WTC11 (cell line): ENCODE measurements around the gene ARAP2.

Experiments used
- ETV6 ChIP-seq: sonication (generic); formaldehyde crosslinking; IDR thresholded peaks from 2 replicates; pipeline ENCODE4 v1.8.1; 2022; ENCODE audit warnings: mild to moderate bottlenecking, missing genetic modification reagents
- IRF2 ChIP-seq: sonication (generic); formaldehyde crosslinking; IDR thresholded peaks from 2 replicates; pipeline ENCODE4 v1.8.0; 2022; ENCODE audit warnings: low read depth, missing genetic modification reagents, borderline replicate concordance
- JUN ChIP-seq: sonication (generic); formaldehyde crosslinking; IDR thresholded peaks from 2 replicates; pipeline ENCODE4 v1.8.0; 2023; ENCODE audit warnings: mild to moderate bottlenecking, missing genetic modification reagents
- PRDM15 ChIP-seq: sonication (generic); formaldehyde crosslinking; IDR thresholded peaks from 2 replicates; pipeline ENCODE4 v1.8.0; 2022; ENCODE audit warnings: missing genetic modification reagents
- SMAD3 ChIP-seq: sonication (generic); formaldehyde crosslinking; IDR thresholded peaks from 2 replicates; pipeline ENCODE4 v1.8.0; 2022; ENCODE audit warnings: missing genetic modification reagents, mild to moderate bottlenecking, borderline replicate concordance
- TCF7 ChIP-seq: sonication (generic); formaldehyde crosslinking; IDR thresholded peaks from 2 replicates; pipeline ENCODE4 v1.8.0; 2022; ENCODE audit warnings: mild to moderate bottlenecking, low read depth, missing genetic modification reagents, moderate library complexity
- TP53 ChIP-seq: sonication (generic); formaldehyde crosslinking; IDR thresholded peaks from 2 replicates; pipeline ENCODE4 v1.8.1; 2023; ENCODE audit warnings: mild to moderate bottlenecking, missing genetic modification reagents
- USF1 ChIP-seq: sonication (generic); formaldehyde crosslinking; IDR thresholded peaks from 2 replicates; pipeline ENCODE4 v1.8.0; 2022; ENCODE audit warnings: mild to moderate bottlenecking, missing genetic modification reagents
- ZNF263 ChIP-seq: sonication (generic); formaldehyde crosslinking; IDR thresholded peaks from 2 replicates; pipeline ENCODE4 v1.8.1; 2022; ENCODE audit warnings: low read depth, mild to moderate bottlenecking, moderate library complexity, missing genetic modification reagents
- ZNF317 ChIP-seq: sonication (generic); formaldehyde crosslinking; IDR thresholded peaks from 2 replicates; pipeline ENCODE4 v1.8.1; 2023; ENCODE audit warnings: low read depth, mild to moderate bottlenecking, moderate library complexity, missing genetic modification reagents, borderline replicate concordance
- ZNF396 ChIP-seq: fragments of 250-450 bp; sonication (Bioruptor Pico); IDR thresholded peaks from 2 replicates; pipeline ENCODE4 v1.8.0; 2021; ENCODE audit warnings: mild to moderate bottlenecking, moderate library complexity, borderline replicate concordance
- TF ChIP-seq, protein P1 (sequence below): fragments of 200-600 bp; IDR thresholded peaks from 2 replicates; pipeline ENCODE4 v1.8.0; 2022; ENCODE audit warnings: antibody characterized with exemption
- TF ChIP-seq, protein P2 (sequence below): sonication (generic); formaldehyde crosslinking; IDR thresholded peaks from 2 replicates; pipeline ENCODE4 v1.8.1; 2022; ENCODE audit warnings: low read depth, mild to moderate bottlenecking, moderate library complexity, missing genetic modification reagents, borderline replicate concordance
- TF ChIP-seq, protein P3 (sequence below): sonication (generic); formaldehyde crosslinking; IDR thresholded peaks from 2 replicates; pipeline ENCODE4 v1.8.0; 2022; ENCODE audit warnings: mild to moderate bottlenecking, missing genetic modification reagents

- TF ChIP-seq, protein P1, sequence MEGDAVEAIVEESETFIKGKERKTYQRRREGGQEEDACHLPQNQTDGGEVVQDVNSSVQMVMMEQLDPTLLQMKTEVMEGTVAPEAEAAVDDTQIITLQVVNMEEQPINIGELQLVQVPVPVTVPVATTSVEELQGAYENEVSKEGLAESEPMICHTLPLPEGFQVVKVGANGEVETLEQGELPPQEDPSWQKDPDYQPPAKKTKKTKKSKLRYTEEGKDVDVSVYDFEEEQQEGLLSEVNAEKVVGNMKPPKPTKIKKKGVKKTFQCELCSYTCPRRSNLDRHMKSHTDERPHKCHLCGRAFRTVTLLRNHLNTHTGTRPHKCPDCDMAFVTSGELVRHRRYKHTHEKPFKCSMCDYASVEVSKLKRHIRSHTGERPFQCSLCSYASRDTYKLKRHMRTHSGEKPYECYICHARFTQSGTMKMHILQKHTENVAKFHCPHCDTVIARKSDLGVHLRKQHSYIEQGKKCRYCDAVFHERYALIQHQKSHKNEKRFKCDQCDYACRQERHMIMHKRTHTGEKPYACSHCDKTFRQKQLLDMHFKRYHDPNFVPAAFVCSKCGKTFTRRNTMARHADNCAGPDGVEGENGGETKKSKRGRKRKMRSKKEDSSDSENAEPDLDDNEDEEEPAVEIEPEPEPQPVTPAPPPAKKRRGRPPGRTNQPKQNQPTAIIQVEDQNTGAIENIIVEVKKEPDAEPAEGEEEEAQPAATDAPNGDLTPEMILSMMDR, result no peak
- TF ChIP-seq, protein P2, sequence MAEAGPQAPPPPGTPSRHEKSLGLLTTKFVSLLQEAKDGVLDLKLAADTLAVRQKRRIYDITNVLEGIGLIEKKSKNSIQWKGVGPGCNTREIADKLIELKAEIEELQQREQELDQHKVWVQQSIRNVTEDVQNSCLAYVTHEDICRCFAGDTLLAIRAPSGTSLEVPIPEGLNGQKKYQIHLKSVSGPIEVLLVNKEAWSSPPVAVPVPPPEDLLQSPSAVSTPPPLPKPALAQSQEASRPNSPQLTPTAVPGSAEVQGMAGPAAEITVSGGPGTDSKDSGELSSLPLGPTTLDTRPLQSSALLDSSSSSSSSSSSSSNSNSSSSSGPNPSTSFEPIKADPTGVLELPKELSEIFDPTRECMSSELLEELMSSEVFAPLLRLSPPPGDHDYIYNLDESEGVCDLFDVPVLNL (CRISPR knock-in tag), result no peak
- TF ChIP-seq TP53 (CRISPR knock-in tag) (no peak), JUN (no peak), ZNF396 (no peak), ETV6 (CRISPR knock-in tag) (no peak), IRF2 (CRISPR knock-in tag) (no peak), SMAD3 (CRISPR knock-in tag) (no peak), ZNF263 (CRISPR knock-in tag) (no peak), PRDM15 (no peak), TCF7 (no peak), ZNF317 (no peak), USF1 (CRISPR knock-in tag) (no peak)
- TF ChIP-seq, protein P3, sequence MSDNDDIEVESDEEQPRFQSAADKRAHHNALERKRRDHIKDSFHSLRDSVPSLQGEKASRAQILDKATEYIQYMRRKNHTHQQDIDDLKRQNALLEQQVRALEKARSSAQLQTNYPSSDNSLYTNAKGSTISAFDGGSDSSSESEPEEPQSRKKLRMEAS (CRISPR knock-in tag), result no peak
These were observed 70.4 kb downstream of the ARAP2 start for GRCh38 chr4:36173905-36174304.
